DOHH2 (cell line): ENCODE data around the gene C12orf56.

Experiments
- CTCF ChIP-seq: fragments of 200-600 bp; sonication (generic); IDR thresholded peaks from one replicate; pipeline ENCODE4 v1.5.1; 2014; ENCODE audit warnings: antibody characterized with exemption, mild to moderate bottlenecking, low read depth, low read length; ENCODE audit not compliant: poor library complexity, severe bottlenecking
- EZH2phosphoT487 ChIP-seq: fragments of 200-600 bp; sonication (generic); IDR thresholded peaks from 2 replicates; pipeline ENCODE4 v1.6.1; 2017; ENCODE audit warnings: borderline replicate concordance, mild to moderate bottlenecking, antibody characterized with exemption, low read length, moderate library complexity, mixed read lengths

DNA sequence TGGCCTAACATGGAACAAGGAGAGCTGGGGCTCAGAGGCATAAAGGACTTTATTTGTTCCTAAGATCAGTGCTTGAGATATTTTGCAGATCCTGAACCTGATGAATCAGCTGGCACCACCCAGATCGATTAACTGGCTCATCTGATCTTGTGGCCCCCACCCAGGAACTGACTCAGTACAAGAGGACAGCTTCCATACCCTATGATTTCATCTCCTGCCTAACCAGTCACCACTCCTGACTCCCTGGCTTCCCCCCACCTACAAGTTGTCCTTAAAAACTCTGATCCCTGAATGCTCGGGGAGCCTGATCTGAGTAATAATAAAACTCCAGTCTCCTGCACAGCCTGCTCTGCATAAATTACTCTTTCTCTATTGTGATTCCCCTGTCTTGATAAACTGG, 5.1 kb downstream of the C12orf56 start:
- TF ChIP-seq CTCF (no peak), EZH2phosphoT487 (no peak)
